A673 (cell line): ENCODE measurements around the gene PRKAA1. TPM values are rescaled to one million over a fixed set of nuclear protein-coding genes. Genes with fewer than 3 reads are reported as not detected.

Source experiments
- BruUV-seq: library from RNA; stranded (reverse); fragments of 400-500 nt; replicated peaks from 2 replicates; lab custom pipeline; 2021; lab: Mats Ljungman, UMichigan
- CTCF ChIA-PET: fragments of 300-600 bp; sonication (Branson Sonifier 250); formaldehyde crosslinking; loops from one replicate; lab custom pipeline; 2022; ENCODE audit warnings: antibody characterized with exemption; lab: Charles Lee
- POLR2A ChIA-PET: fragments of 300-600 bp; sonication (Branson Sonifier 250); formaldehyde crosslinking; loops from one replicate; lab custom pipeline; 2022; ENCODE audit warnings: antibody characterized with exemption; ENCODE audit not compliant: low non-redundant PET; lab: Charles Lee
- DNase-seq: peaks from one replicate; pipeline ENCODE4 v3.0.0-alpha.2; 2015; ENCODE audit warnings: low spot score
- H3K27ac ChIP-seq: fragments of 200-600 bp; sonication (generic); 2 replicates; pipeline ENCODE4 v1.5.1; 2016; ENCODE audit warnings: mixed run types, low read depth, mild to moderate bottlenecking, mixed read lengths, antibody characterized with exemption, low read length; ENCODE audit not compliant: poor library complexity, severe bottlenecking
- H3K27me3 ChIP-seq: fragments of 200-600 bp; sonication (generic); replicated peaks from 2 replicates; pipeline ENCODE4 v1.6.1; 2017; ENCODE audit warnings: mixed run types, low read depth, mild to moderate bottlenecking, mixed read lengths, antibody characterized with exemption, low read length; ENCODE audit not compliant: insufficient read depth, poor library complexity
- H3K36me3 ChIP-seq: fragments of 200-600 bp; sonication (generic); 2 replicates; pipeline ENCODE4 v1.6.1; 2016; ENCODE audit warnings: mixed run types, mild to moderate bottlenecking, mixed read lengths, antibody characterized with exemption, low read length; ENCODE audit not compliant: insufficient read depth, poor library complexity, severe bottlenecking
- H3K4me1 ChIP-seq: fragments of 200-600 bp; sonication (generic); 2 replicates; pipeline ENCODE4 v1.6.1; 2017; ENCODE audit warnings: mixed run types, mild to moderate bottlenecking, mixed read lengths, antibody characterized with exemption, low read length; ENCODE audit not compliant: insufficient read depth, poor library complexity, severe bottlenecking
- H3K4me3 ChIP-seq: fragments of 200-600 bp; sonication (generic); 2 replicates; pipeline ENCODE4 v1.5.1; 2016; ENCODE audit warnings: low read depth, mixed run types, mild to moderate bottlenecking, mixed read lengths, low read length; ENCODE audit not compliant: poor library complexity, severe bottlenecking
- H3K9me3 ChIP-seq: fragments of 200-600 bp; sonication (generic); 2 replicates; pipeline ENCODE4 v1.6.1; 2016; ENCODE audit warnings: mixed run types, low read depth, mild to moderate bottlenecking, mixed read lengths, antibody characterized with exemption, low read length; ENCODE audit not compliant: poor library complexity, severe bottlenecking
- EZH2 ChIP-seq: fragments of 200-600 bp; sonication (generic); IDR thresholded peaks from 2 replicates; pipeline ENCODE4 v1.6.1; 2017; ENCODE audit warnings: borderline replicate concordance, low read depth, mild to moderate bottlenecking, mixed read lengths, antibody characterized with exemption, low read length; ENCODE audit not compliant: poor library complexity, severe bottlenecking
- intact Hi-C: fragments of 100-400 bp; cut with micrococcal nuclease; formaldehyde crosslinking; loops from one replicate; pipeline ENCODE4 v1.10.0; 2022; ENCODE audit not compliant: unreplicated experiment
- total RNA-seq: library from RNA; stranded (reverse); gene quantifications from 2 replicates; pipeline ENCODE4 v1.2.3, GENCODE V29; 2021
- TF ChIP-seq, protein P1 (sequence below): fragments of 300-800, 200-600 bp; sonication (generic); conservative IDR thresholded peaks from 2 replicates; pipeline ENCODE4 v1.5.1; 2017; ENCODE audit warnings: low read depth, mild to moderate bottlenecking, antibody characterized with exemption, low read length, moderate library complexity, mixed read lengths

Gene PRKAA1
- total RNA-seq, 1 experiment from 2014 or later: 114 TPM

GRCh38 chr5:40735609-40736008 is 62.6 kb downstream of the PRKAA1 start:
- Histone ChIP-seq H3K27ac (no peak overlapping the region), H3K4me1 (no peaks in the 10 kb centered on the region), H3K4me3 (no peak overlapping the region), H3K36me3 (peaks cover 5% of the 10 kb centered on the region), H3K9me3 (no peaks in the 10 kb centered on the region), H3K27me3 (no peaks in the 10 kb centered on the region)
- no TSS peak for BruUV-seq
- intact Hi-C loops: loop anchor here (2.0 to 5.0 kb wide), 2 partner anchors 1019 to 1153 kb away; no protein-coding TSS in a partner anchor
- ChIA-PET POLR2A (no interaction called here), CTCF (no interaction called here)
- no peak for DNase-seq
- TF ChIP-seq EZH2: no peak
- TF ChIP-seq, protein P1, sequence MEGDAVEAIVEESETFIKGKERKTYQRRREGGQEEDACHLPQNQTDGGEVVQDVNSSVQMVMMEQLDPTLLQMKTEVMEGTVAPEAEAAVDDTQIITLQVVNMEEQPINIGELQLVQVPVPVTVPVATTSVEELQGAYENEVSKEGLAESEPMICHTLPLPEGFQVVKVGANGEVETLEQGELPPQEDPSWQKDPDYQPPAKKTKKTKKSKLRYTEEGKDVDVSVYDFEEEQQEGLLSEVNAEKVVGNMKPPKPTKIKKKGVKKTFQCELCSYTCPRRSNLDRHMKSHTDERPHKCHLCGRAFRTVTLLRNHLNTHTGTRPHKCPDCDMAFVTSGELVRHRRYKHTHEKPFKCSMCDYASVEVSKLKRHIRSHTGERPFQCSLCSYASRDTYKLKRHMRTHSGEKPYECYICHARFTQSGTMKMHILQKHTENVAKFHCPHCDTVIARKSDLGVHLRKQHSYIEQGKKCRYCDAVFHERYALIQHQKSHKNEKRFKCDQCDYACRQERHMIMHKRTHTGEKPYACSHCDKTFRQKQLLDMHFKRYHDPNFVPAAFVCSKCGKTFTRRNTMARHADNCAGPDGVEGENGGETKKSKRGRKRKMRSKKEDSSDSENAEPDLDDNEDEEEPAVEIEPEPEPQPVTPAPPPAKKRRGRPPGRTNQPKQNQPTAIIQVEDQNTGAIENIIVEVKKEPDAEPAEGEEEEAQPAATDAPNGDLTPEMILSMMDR: no peak

DNA sequence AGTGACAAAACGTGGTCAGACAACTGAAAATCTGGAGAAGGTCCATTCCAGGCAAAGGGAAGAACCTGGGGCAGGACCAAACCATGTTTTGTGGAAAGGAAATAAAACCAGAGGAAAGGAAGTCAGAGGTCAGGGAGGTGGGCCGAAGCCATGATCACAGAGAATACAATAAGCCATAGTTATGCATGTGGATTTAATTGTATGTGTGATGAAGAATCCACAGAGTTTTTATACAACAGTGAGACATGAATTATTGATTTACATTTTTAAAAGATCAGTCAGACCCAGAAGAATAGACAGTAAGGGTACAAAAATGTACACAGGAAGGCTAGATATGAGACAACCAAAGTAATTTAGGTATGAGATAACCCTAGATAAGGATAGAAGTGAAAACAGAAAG is 63.2 kb downstream of the PRKAA1 start:
- Histone ChIP-seq H3K27ac (no peak overlapping the region), H3K27me3 (no peaks in the 10 kb centered on the region), H3K9me3 (no peaks in the 10 kb centered on the region), H3K36me3 (peaks cover 3% of the 10 kb centered on the region), H3K4me1 (no peaks in the 10 kb centered on the region), H3K4me3 (no peak overlapping the region)
- DNase-seq: no peak
- no peak for TF ChIP-seq EZH2
- TF ChIP-seq, protein P1: no peak
- POLR2A ChIA-PET: no interaction called here
- intact Hi-C loops: loop anchor here (2.0 to 5.0 kb wide), 2 partner anchors 1018 to 1153 kb away; no protein-coding TSS in a partner anchor
- no TSS peak for BruUV-seq
- CTCF ChIA-PET: interaction anchor here (0.5 kb wide), 1 partner anchor 1154 kb away, joined by 3 read pairs; no protein-coding TSS in a partner anchor

- no TSS peak for BruUV-seq
- Histone ChIP-seq H3K4me1 (no peaks in the 10 kb centered on the region), H3K9me3 (no peaks in the 10 kb centered on the region), H3K27me3 (no peaks in the 10 kb centered on the region), H3K36me3 (peaks cover 3% of the 10 kb centered on the region), H3K27ac (no peak overlapping the region), H3K4me3 (no peak overlapping the region)
- POLR2A ChIA-PET: no interaction called here
- DNase-seq: no peak
- intact Hi-C loops: loop anchor here (2.0 kb wide), 1 partner anchor 1017 kb away; no protein-coding TSS in a partner anchor
- TF ChIP-seq, protein P1: no peak
- CTCF ChIA-PET: interaction anchor here (0.5 kb wide), 1 partner anchor 1153 kb away, joined by 3 read pairs; no protein-coding TSS in a partner anchor
Measured at GRCh38 chr5:40733879-40734563, 64.2 kb downstream of the PRKAA1 start.
